Measurements from ENCODE around the gene NPC1L1. TPM values are rescaled to one million over a fixed set of nuclear protein-coding genes. Genes with fewer than 3 reads are reported as not detected.

The NPC1L1 gene
- total and polyA plus RNA-seq, 2 of the 13 experiments (the other 11 are each of a cell fraction or from before 2014, with no cell fraction given): 4.8 to 14.5 TPM

- intact Hi-C loops (cut with micrococcal nuclease; ENCODE audit: unreplicated experiment): no loop called here
These were observed 27.8 kb upstream of the NPC1L1 start for GRCh38 chr7:44568771-44569560.

DNA sequence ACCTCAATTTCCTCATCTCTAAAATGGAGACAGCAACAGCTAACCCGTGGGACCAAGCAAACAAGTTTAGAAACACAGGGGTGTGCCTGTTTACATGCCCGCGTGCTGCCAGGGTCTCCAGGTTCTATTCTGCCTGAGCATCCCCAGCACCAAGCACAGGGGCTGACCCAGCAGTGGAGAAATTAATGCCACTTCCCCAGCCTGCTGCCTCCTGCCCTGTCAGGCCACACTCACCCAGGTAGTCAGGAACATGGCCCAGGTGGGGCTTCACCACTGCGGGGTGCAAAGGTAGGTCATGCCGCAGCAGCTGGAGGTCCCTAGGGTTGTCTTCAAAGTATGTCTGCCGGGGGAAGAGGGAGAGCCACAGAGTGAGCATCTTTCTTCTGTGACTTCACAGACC lies 26.8 kb upstream of the NPC1L1 start:
- POLR2A ChIA-PET: no interaction called here
- 100% methylated on average over 4 of the region's 6 CpGs for WGBS (ENCODE audit: low lambda C conversion rate)
- Histone ChIP-seq H3K4me3 (replicated peaks in 1 of 3; ENCODE audit: insufficient read depth in 1 of 3, low read depth in 2 of 3, low read length in 3 of 3) (no peak overlapping the region), H4K20me1 (ENCODE audit: insufficient read depth, low read length) (no peaks in the 10 kb centered on the region; the same call in 1 of the 2 replicates), H3K9ac (ENCODE audit: insufficient read depth, low read depth, low read length) (no peak overlapping the region), H3K27me3 (ENCODE audit: control insufficient read depth in 1 of 2, insufficient read depth in 2 of 2, low read length in 2 of 2) (no peaks in the 10 kb centered on the region; a peak in 1 of 5 replicates), H3K4me1 (ENCODE audit: insufficient read depth, low read length) (peaks cover 30% of the 10 kb centered on the region), H3K9me3 (ENCODE audit: low read length) (no peaks in the 10 kb centered on the region), H2AFZ (ENCODE audit: low read length) (no peak overlapping the region), H3K36me3 (replicated peaks in 1 of 2; ENCODE audit: control insufficient read depth in 1 of 2, insufficient read depth in 2 of 2, low read length in 2 of 2) (peaks cover 45 to 81% of the 10 kb centered on the region in 2 experiments), H3K27ac (ENCODE audit: extremely low read length, insufficient read depth, low read length) (no peak overlapping the region), H3K4me2 (ENCODE audit: low read depth, low read length) (no peak overlapping the region), H3K79me2 (ENCODE audit: insufficient read depth, low read length) (peaks cover 18% of the 10 kb centered on the region)
- CTCF ChIA-PET (ENCODE audit: low intra/inter-chr PET ratio, low total read pairs): no interaction called here
- TF ChIP-seq, protein P1, sequence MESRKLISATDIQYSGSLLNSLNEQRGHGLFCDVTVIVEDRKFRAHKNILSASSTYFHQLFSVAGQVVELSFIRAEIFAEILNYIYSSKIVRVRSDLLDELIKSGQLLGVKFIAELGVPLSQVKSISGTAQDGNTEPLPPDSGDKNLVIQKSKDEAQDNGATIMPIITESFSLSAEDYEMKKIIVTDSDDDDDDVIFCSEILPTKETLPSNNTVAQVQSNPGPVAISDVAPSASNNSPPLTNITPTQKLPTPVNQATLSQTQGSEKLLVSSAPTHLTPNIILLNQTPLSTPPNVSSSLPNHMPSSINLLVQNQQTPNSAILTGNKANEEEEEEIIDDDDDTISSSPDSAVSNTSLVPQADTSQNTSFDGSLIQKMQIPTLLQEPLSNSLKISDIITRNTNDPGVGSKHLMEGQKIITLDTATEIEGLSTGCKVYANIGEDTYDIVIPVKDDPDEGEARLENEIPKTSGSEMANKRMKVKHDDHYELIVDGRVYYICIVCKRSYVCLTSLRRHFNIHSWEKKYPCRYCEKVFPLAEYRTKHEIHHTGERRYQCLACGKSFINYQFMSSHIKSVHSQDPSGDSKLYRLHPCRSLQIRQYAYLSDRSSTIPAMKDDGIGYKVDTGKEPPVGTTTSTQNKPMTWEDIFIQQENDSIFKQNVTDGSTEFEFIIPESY (CRISPR knock-in tag; IDR thresholded peaks at IDR 0.05): no peak
- TF ChIP-seq ZNF766 (CRISPR knock-in tag; IDR thresholded peaks at IDR 0.05; ENCODE audit: borderline replicate concordance) (no peak), LRRFIP1 (CRISPR knock-in tag; conservative IDR thresholded peaks at IDR 0.05) (no peak), ATF7 (IDR thresholded peaks at IDR 0.05) (no peak), ATF7 (CRISPR knock-in tag; IDR thresholded peaks at IDR 0.05) (no peak), ZFP1 (CRISPR knock-in tag; IDR thresholded peaks at IDR 0.05) (no peak), ZNF276 (CRISPR knock-in tag; IDR thresholded peaks at IDR 0.05; ENCODE audit: low read depth) (no peak), AGO2 (optimal IDR thresholded peaks at IDR 0.05; ENCODE audit: low read depth, low read length) (peak; percentile 70), NBN (conservative IDR thresholded peaks at IDR 0.05) (no peak)
- FAIRE-seq (no peak), DNase-seq (ENCODE audit: low spot score) (no peak), ATAC-seq (no peak)
- in situ Hi-C loops (cut with HindIII; ENCODE audit: extremely low pct_ligation_motif_present, low pct_unique_long_range_greater_than_20kb) (no loop called here), intact Hi-C loops (cut with micrococcal nuclease; ENCODE audit: unreplicated experiment) (no loop called here)
- no TSS peak for BruUV-seq (replicated peaks)

More at GRCh38 chr7:44568771-44569560, 27.8 kb upstream of the NPC1L1 start:
- 96% methylated on average over 16 of the region's 17 CpGs for WGBS (ENCODE audit: low lambda C conversion rate)
- ChIA-PET POLR2A (no interaction called here), CTCF (ENCODE audit: low intra/inter-chr PET ratio, low total read pairs) (no interaction called here)
- no peak for FAIRE-seq
- Histone ChIP-seq H3K27me3 (ENCODE audit: control insufficient read depth in 1 of 2, insufficient read depth in 2 of 2, low read length in 2 of 2) (no peaks in the 10 kb centered on the region; a peak in 1 of 5 replicates), H3K36me3 (replicated peaks in 1 of 2; ENCODE audit: control insufficient read depth in 1 of 2, insufficient read depth in 2 of 2, low read length in 2 of 2) (peaks cover 45 to 82% of the 10 kb centered on the region in 2 experiments), H2AFZ (ENCODE audit: low read length) (no peak overlapping the region), H3K9me3 (ENCODE audit: low read length) (no peaks in the 10 kb centered on the region), H3K4me1 (ENCODE audit: insufficient read depth, low read length) (peaks cover 26% of the 10 kb centered on the region), H3K9ac (ENCODE audit: insufficient read depth, low read depth, low read length) (no peak overlapping the region), H3K4me2 (ENCODE audit: low read depth, low read length) (no peak overlapping the region), H3K27ac (ENCODE audit: extremely low read length, insufficient read depth, low read length) (no peak overlapping the region), H3K4me3 (replicated peaks in 1 of 3; ENCODE audit: insufficient read depth in 1 of 3, low read depth in 2 of 3, low read length in 3 of 3) (no peak overlapping the region), H4K20me1 (ENCODE audit: insufficient read depth, low read length) (no peaks in the 10 kb centered on the region; the same call in 1 of the 2 replicates), H3K79me2 (ENCODE audit: insufficient read depth, low read length) (peaks cover 26% of the 10 kb centered on the region)
- no peak for ATAC-seq
- in situ Hi-C loops (cut with HindIII; ENCODE audit: extremely low pct_ligation_motif_present, low pct_unique_long_range_greater_than_20kb): no loop called here
- BruUV-seq (replicated peaks): no TSS peak
- DNase-seq (ENCODE audit: low spot score): no peak
- TF ChIP-seq ARNTL (CRISPR knock-in tag; IDR thresholded peaks at IDR 0.05): no peak
- TF ChIP-seq RBM22 (optimal IDR thresholded peaks at IDR 0.05; ENCODE audit: low read length): peak; percentile 23
- TF ChIP-seq POLR2G (IDR thresholded peaks at IDR 0.05; ENCODE audit: low read depth, low read length): peak; percentile 13; the same call in 1 of the 2 replicates

Measured in HepG2 (cell line).